MM.1S (cell line): ENCODE measurements around the gene RUFY4.
"Not testable (repeated sequence)": the region's sequence is repeated elsewhere in the genome, so short reads cannot be mapped to it uniquely, and the experiment has no call there.

Experiments
- CTCF ChIP-seq: fragments of 300-600 bp; sonication (generic); IDR thresholded peaks from 2 replicates; pipeline ENCODE4 v1.5.1; 2016; ENCODE audit warnings: antibody characterized with exemption, low read length, mixed read lengths
- EZH2 ChIP-seq: fragments of 300-600 bp; sonication (generic); optimal IDR thresholded peaks from 2 replicates; pipeline ENCODE3; 2017; ENCODE audit warnings: low read depth, mild to moderate bottlenecking, antibody characterized with exemption, low read length, mixed read lengths

- TF ChIP-seq CTCF, EZH2: not testable (repeated sequence)
Measured at GRCh38 chr2:218122286-218122685, 53.2 kb downstream of the RUFY4 start.
